Mucosa of descending colon (tissue), 3 donors: ENCODE measurements around the gene KCNMB4. TPM values are rescaled to one million over a fixed set of nuclear protein-coding genes. Genes with fewer than 3 reads are reported as not detected.

Experiments
- ATAC-seq: fragments of 200-7000 bp; cut with Tn5 transposase; one replicate; pipeline ENCODE4 v1.9.1; 2020; ENCODE audit warnings: mild to moderate bottlenecking, moderate library complexity
- DNase-seq, 3 donors: peaks; one replicate each; pipeline ENCODE4 v3.0.0-alpha.2; 2020
- H3K36me3 ChIP-seq: fragments of 200-600 bp; one replicate; pipeline ENCODE4 v1.8.0; 2021; ENCODE audit warnings: low read depth, mild to moderate bottlenecking
- H3K4me1 ChIP-seq: fragments of 200-600 bp; one replicate; pipeline ENCODE4 v1.8.0; 2021; ENCODE audit warnings: low read depth, mild to moderate bottlenecking
- H3K4me3 ChIP-seq: fragments of 200-600 bp; one replicate; pipeline ENCODE4 v1.8.0; 2021; ENCODE audit warnings: mild to moderate bottlenecking
- H3K9me3 ChIP-seq: fragments of 200-600 bp; one replicate; pipeline ENCODE4 v1.8.0; 2021; ENCODE audit warnings: mild to moderate bottlenecking
- intact Hi-C, 2 donors: fragments of 100-400 bp; cut with DNase I in 1 of 2; cut with micrococcal nuclease in 1 of 2; formaldehyde crosslinking; loops; one replicate each; pipeline versions ENCODE4 v1.11.0 to v1.11.1; 2022; cut with DNase I, micrococcal nuclease
- total RNA-seq, 3 donors: library from RNA; stranded (reverse); fragmentation: NEBNext Ultra II Directional in 2 of 3; extraction: Animal tissue kit (Norgen Biotek cat#: 25700) in 2 of 3; gene quantifications; one replicate each; pipeline versions ENCODE4 v1.2.1 to v1.2.4, GENCODE V29; 2021 to 2023
- TF ChIP-seq, protein P1 (sequence below): fragments of 200-600 bp; IDR thresholded peaks from one replicate; pipeline ENCODE4 v1.8.0; 2022; ENCODE audit warnings: antibody characterized with exemption, mild to moderate bottlenecking
- donor health status: DM: no; HTN: no; CAD: no; lungs with moderate emphysema.
- donor health status: DM: no; HTN: no; CAD: no.
- donor health status: DM: no; HTN: yes; CAD: no.

The KCNMB4 gene
- total RNA-seq, 3 donors from 2014 or later = 0.52 to 7.4 (median 1.0) TPM

DNA sequence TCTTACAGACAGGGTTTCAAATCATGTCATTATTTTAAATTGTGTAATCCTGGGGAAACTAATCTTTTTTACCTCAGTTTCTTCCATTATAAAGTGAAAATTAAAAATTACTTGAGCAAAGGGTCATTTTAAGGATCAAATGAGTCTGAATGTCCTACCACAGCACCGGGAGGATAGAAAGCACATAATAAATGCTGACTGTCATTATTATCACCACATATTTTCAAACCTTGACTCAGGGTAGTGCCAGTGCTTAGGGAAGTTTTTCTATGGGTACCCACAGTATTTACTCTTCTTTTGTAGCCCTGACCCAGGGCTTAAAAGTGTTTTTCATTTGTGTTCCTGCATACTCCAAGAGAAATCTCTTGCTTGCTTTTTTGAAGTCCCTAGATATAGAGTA, 60.5 kb downstream of the KCNMB4 start:
- Histone ChIP-seq H3K9me3 (no peaks in the 10 kb centered on the region), H3K4me3 (no peak overlapping the region), H3K36me3 (no peaks in the 10 kb centered on the region), H3K4me1 (no peaks in the 10 kb centered on the region)
- TF ChIP-seq, protein P1, sequence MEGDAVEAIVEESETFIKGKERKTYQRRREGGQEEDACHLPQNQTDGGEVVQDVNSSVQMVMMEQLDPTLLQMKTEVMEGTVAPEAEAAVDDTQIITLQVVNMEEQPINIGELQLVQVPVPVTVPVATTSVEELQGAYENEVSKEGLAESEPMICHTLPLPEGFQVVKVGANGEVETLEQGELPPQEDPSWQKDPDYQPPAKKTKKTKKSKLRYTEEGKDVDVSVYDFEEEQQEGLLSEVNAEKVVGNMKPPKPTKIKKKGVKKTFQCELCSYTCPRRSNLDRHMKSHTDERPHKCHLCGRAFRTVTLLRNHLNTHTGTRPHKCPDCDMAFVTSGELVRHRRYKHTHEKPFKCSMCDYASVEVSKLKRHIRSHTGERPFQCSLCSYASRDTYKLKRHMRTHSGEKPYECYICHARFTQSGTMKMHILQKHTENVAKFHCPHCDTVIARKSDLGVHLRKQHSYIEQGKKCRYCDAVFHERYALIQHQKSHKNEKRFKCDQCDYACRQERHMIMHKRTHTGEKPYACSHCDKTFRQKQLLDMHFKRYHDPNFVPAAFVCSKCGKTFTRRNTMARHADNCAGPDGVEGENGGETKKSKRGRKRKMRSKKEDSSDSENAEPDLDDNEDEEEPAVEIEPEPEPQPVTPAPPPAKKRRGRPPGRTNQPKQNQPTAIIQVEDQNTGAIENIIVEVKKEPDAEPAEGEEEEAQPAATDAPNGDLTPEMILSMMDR = no peak
- ATAC-seq = no peak
- no peak for DNase-seq
- intact Hi-C loops = no loop called here

DNA sequence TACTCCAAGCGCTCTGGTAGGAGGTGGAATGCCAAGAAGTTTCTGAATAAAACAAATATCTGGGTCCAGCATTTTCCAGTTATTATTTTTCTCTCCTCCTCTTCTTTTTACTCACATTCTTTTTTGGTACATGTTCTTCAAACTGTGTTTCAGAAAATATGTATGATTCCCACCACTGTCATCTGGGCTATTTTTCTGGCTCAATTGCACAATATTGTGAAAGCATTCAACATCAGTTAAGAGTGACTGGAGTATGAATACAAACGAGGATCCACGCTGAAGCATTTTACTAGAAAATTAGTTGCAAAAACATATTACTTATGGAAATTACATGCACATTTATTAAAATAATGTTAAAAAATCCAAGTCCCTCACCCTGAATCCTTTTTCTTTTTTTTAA, 61.5 kb downstream of the KCNMB4 start:
- no peak for ATAC-seq
- intact Hi-C loops = no loop called here
- H3K36me3 ChIP-seq = no peaks in the 10 kb centered on the region
- TF ChIP-seq, protein P1 = no peak
- no peak overlapping the region for H3K4me3 ChIP-seq
- no peaks in the 10 kb centered on the region for H3K4me1 ChIP-seq
- no peak for DNase-seq
- no peaks in the 10 kb centered on the region for H3K9me3 ChIP-seq

DNA sequence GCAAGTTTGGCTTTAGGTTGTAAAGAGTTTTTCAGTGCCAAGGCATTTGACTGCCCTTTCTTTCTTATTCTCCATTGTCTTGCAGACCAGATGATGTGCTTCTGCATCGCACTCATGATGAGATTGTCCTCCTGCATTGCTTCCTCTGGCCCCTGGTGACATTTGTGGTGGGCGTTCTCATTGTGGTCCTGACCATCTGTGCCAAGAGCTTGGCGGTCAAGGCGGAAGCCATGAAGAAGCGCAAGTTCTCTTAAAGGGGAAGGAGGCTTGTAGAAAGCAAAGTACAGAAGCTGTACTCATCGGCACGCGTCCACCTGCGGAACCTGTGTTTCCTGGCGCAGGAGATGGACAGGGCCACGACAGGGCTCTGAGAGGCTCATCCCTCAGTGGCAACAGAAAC, 64.3 kb downstream of the KCNMB4 start:
- no peaks in the 10 kb centered on the region for H3K36me3 ChIP-seq
- TF ChIP-seq, protein P1 = no peak
- DNase-seq (no peak), ATAC-seq (no peak)
- H3K4me3 ChIP-seq = no peak overlapping the region
- no peaks in the 10 kb centered on the region for H3K9me3 ChIP-seq
- no peaks in the 10 kb centered on the region for H3K4me1 ChIP-seq
- intact Hi-C loops = no loop called here

DNA sequence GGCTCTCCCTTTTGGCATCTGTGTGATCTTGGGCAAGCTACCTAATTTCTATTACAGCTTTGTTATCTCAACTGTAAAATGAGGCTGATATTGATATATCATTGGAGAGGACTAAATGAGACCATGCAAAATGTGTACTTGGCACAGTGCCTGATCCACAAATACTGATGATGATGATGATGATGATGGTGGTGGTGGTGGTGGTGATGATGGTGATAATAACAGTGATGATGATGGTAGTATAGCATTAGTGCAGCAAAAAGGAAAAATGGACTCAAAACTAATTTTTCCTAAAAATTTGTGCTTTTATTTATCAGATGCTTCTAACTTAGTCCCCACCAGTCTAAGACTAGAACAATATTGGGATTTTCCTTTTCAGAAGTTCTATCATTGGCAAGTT, 70.7 kb downstream of the KCNMB4 start:
- Histone ChIP-seq H3K9me3 (no peaks in the 10 kb centered on the region), H3K4me1 (no peaks in the 10 kb centered on the region), H3K4me3 (no peak overlapping the region), H3K36me3 (no peaks in the 10 kb centered on the region)
- TF ChIP-seq, protein P1 = no peak
- ATAC-seq = no peak
- DNase-seq = no peak
- intact Hi-C loops = no loop called here

DNA sequence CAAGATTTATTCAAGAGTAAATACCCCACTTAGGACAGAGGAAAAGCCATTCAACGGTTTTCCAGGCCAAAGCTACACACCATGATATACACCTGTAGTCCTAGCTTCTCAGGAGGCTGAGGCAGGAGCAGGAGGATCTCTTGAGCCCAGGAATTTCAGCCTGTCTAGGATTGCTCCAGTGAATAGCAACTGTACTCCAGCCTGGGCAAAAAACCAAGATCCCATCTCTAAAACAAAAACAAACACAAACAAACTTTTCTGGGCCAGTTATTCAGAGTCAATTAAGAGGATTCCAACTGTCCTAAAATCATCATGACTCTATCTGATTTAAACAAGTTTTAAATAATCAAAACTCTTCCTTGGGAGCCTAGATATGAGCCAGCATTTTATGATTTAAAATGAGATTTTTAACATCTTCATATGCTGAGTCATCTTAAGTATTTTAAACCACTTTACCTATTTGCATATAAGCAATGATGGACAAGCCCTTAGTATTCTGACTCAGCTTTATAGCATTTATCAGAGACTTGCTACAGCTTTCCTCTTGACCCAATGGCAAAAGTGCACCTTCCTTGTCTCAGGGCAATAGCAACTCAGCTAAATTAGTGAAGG, 77.1 kb downstream of the KCNMB4 start:
- Histone ChIP-seq H3K4me1 (no peaks in the 10 kb centered on the region), H3K36me3 (no peaks in the 10 kb centered on the region), H3K9me3 (no peaks in the 10 kb centered on the region), H3K4me3 (no peak overlapping the region)
- TF ChIP-seq, protein P1 = no peak
- ATAC-seq (no peak), DNase-seq (no peak)
- intact Hi-C loops = no loop called here

DNA sequence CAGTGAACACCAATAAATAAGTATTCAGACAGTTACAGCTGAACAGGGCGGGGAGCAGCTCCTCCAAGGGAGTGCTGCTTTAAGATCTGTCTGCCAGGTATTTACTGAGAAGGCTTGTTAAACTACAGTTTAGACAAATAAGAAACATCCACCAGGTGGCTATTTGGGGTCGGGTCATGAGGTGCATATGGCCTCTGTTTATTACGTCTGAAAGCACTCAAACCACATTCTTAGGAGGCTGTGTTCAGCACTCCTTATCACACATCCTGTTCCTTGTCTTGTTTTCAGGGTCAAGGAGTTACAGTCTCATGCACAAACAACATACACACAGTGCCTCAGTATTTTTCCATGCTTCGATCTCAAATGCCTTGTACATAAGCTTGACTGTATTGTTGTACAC, 78.8 kb downstream of the KCNMB4 start:
- H3K4me3 ChIP-seq = no peak overlapping the region
- TF ChIP-seq, protein P1 = no peak
- ATAC-seq = no peak
- no peak for DNase-seq
- H3K4me1 ChIP-seq = no peaks in the 10 kb centered on the region
- no peaks in the 10 kb centered on the region for H3K36me3 ChIP-seq
- intact Hi-C loops = no loop called here
- H3K9me3 ChIP-seq = peaks cover 3% of the 10 kb centered on the region
